Peyer's patch (tissue), 4 donors: Measurements from ENCODE around the gene ARHGAP15.

Experiments used
- CTCF ChIP-seq, 6 experiments: fragments of 450-650 bp in 4 of 6; fragments of 200-600 bp in 2 of 6; sonication (generic) in 1 of 6; IDR thresholded peaks; one replicate each; pipeline ENCODE4 v1.5.1; 2017 to 2019; ENCODE audit warnings: antibody characterized with exemption in 6 of 6, mild to moderate bottlenecking in 3 of 6, moderate library complexity in 1 of 6
- POLR2A ChIP-seq, 2 donors: fragments of 450-650 bp; IDR thresholded peaks; one replicate each; pipeline ENCODE4 v1.5.1; 2017; ENCODE audit warnings: antibody characterized with exemption in 2 of 2, mild to moderate bottlenecking in 2 of 2, moderate library complexity in 2 of 2

GRCh38 chr2:143231254-143231645, 102.0 kb downstream of the ARHGAP15 start:
- TF ChIP-seq CTCF (IDR thresholded peaks at IDR 0.05), result no peak
- TF ChIP-seq POLR2A (IDR thresholded peaks at IDR 0.05), result no peak
